HepG2 (cell line): ENCODE measurements around the gene FAM229A. TPM values are rescaled to one million over a fixed set of nuclear protein-coding genes. Genes with fewer than 3 reads are reported as not detected.

ENCODE experiments used
- AGO1 ChIP-seq: fragments of 200-400 bp; formaldehyde crosslinking; IDR thresholded peaks from 2 replicates; pipeline ENCODE4 v1.6.1; 2017; ENCODE audit warnings: mild to moderate bottlenecking, low read depth, low read length, moderate library complexity; ENCODE audit not compliant: poor library complexity, severe bottlenecking
- CREM ChIP-seq, 2 experiments: sonication (generic) in 1 of 2; formaldehyde crosslinking in 1 of 2; IDR thresholded peaks; 2 replicates each; pipeline versions ENCODE4 v1.4.0 to v1.6.1; 2016 to 2020; ENCODE audit warnings: antibody characterized with exemption in 1 of 2, mild to moderate bottlenecking in 1 of 2, missing genetic modification reagents in 1 of 2
- ELF4 ChIP-seq: sonication (generic); formaldehyde crosslinking; IDR thresholded peaks from 2 replicates; pipeline ENCODE4 v1.5.0; 2020; ENCODE audit warnings: missing genetic modification reagents, mild to moderate bottlenecking, moderate library complexity, borderline replicate concordance
- JUN ChIP-seq: sonication (generic); formaldehyde crosslinking; IDR thresholded peaks from 2 replicates; pipeline ENCODE4 v1.4.0; 2020; ENCODE audit warnings: mild to moderate bottlenecking, missing genetic modification reagents
- REL ChIP-seq: sonication (generic); formaldehyde crosslinking; conservative IDR thresholded peaks from 2 replicates; pipeline ENCODE4 v1.8.0; 2022; ENCODE audit warnings: mild to moderate bottlenecking, missing genetic modification reagents, moderate library complexity
- REPIN1 ChIP-seq: sonication (generic); formaldehyde crosslinking; IDR thresholded peaks from 2 replicates; pipeline ENCODE4 v1.8.0; 2022; ENCODE audit warnings: missing genetic modification reagents, low read depth, mild to moderate bottlenecking, borderline replicate concordance
- ZKSCAN8 ChIP-seq: IDR thresholded peaks from 2 replicates; pipeline ENCODE4 v1.6.1; 2016; ENCODE audit warnings: borderline replicate concordance, missing genetic modification reagents, missing compliant biosample characterization
- ZMYM3 ChIP-seq: sonication (generic); formaldehyde crosslinking; IDR thresholded peaks from 2 replicates; pipeline ENCODE4 v1.5.1; 2020; ENCODE audit warnings: mild to moderate bottlenecking, missing genetic modification reagents
- ZMYM4 ChIP-seq: sonication (generic); formaldehyde crosslinking; IDR thresholded peaks from 2 replicates; pipeline ENCODE4 v1.8.1; 2023; ENCODE audit warnings: mild to moderate bottlenecking, missing genetic modification reagents
- ZNF253 ChIP-seq: sonication (generic); formaldehyde crosslinking; IDR thresholded peaks from 2 replicates; pipeline ENCODE4 v1.8.0; 2022; ENCODE audit warnings: mild to moderate bottlenecking, missing genetic modification reagents, borderline replicate concordance
- ZNF614 ChIP-seq: IDR thresholded peaks from 2 replicates; pipeline ENCODE4 v1.6.1; 2018; ENCODE audit warnings: missing biosample characterization, missing genetic modification reagents, inconsistent platforms, borderline replicate concordance
- ZSCAN21 ChIP-seq: sonication (generic); formaldehyde crosslinking; IDR thresholded peaks from 2 replicates; pipeline ENCODE4 v1.8.0; 2022; ENCODE audit warnings: mild to moderate bottlenecking, missing genetic modification reagents, moderate library complexity, borderline replicate concordance
- ZSCAN30 ChIP-seq: sonication (generic); formaldehyde crosslinking; IDR thresholded peaks from 2 replicates; pipeline ENCODE4 v1.5.0; 2020; ENCODE audit warnings: mild to moderate bottlenecking, missing genetic modification reagents
- polyA plus RNA-seq, 8 experiments: library from polyadenylated mRNA; depleted of rRNA in 3 of 8; stranded (reverse) in 7 of 8; unstranded in 1 of 8; fragments of >200 nt; fragmentation: Illumina TruSeq in 4 of 8; extraction: Trizol in 4 of 8; gene quantifications; 2 replicates each; pipeline versions ENCODE4 v1.2.1 to v1.2.3, GENCODE V29; 2011 to 2016; ENCODE audit warnings: low read depth in 4 of 8, missing spikeins in 1 of 8, mixed read lengths in 1 of 8; ENCODE audit not compliant: insufficient read depth in 1 of 8
- total RNA-seq, 5 experiments: library from RNA; depleted of rRNA; stranded (reverse); fragments of >200 nt; fragmentation: Illumina TruSeq; extraction: Trizol; gene quantifications; 2 replicates each; pipeline ENCODE4 v1.2.3, GENCODE V29; 2016; ENCODE audit warnings: low read depth in 1 of 5
- TF ChIP-seq, protein P1 (sequence below): sonication (generic); formaldehyde crosslinking; IDR thresholded peaks from 2 replicates; pipeline ENCODE4 v1.4.0; 2020; ENCODE audit warnings: missing genetic modification reagents, mild to moderate bottlenecking, borderline replicate concordance
- TF ChIP-seq, protein P2 (sequence below): sonication (generic); formaldehyde crosslinking; IDR thresholded peaks from 2 replicates; pipeline ENCODE4 v1.5.0; 2020; ENCODE audit warnings: missing genetic modification reagents
- TF ChIP-seq, protein P3 (sequence below): sonication (generic); formaldehyde crosslinking; IDR thresholded peaks from 2 replicates; pipeline ENCODE4 v1.4.0; 2020; ENCODE audit warnings: missing genetic modification reagents
- TF ChIP-seq, protein P4 (sequence below): sonication (generic); formaldehyde crosslinking; IDR thresholded peaks from 2 replicates; pipeline ENCODE4 v1.5.0; 2020; ENCODE audit warnings: missing genetic modification reagents

Gene FAM229A
- total and polyA plus RNA-seq, 2 of the 13 experiments (the other 11 are each of a cell fraction or from before 2014, with no cell fraction given) = 3.2 to 17.6 TPM

DNA sequence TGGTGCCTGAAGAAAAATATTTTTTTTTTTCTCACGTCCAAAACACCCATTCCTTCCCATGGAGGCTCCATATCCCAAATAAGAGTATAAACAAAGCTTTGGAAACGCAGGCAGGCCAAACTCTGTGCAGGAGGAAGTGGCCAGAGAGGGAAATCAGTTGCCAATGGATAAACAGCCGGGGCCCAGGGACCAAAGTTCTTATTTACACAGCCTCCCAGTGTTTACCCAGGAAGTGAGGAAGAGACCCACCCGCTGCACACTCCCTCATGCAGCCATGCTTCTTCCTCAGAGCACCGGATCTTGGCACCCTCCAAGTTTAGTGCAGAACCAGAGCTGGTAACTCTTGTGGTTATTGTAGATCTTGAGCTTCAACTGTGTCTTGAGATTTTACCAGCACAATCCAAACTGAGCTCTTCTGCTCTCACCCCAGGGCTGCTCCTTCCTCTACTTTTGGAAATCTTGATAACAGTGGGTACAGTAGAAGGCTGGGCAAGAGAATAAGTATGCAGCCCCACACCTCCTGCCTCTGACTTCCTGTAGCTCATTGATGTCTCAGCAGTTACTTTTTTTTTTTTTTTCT lies 40.5 kb downstream of the FAM229A start (continued):
- no peak for TF ChIP-seq ZNF253 (CRISPR knock-in tag)
- peak; percentile 75 for TF ChIP-seq CREM (IDR thresholded peaks at IDR 0.05)
- TF ChIP-seq CREM (CRISPR knock-in tag; IDR thresholded peaks at IDR 0.05) = no peak
- no peak for TF ChIP-seq ZSCAN21 (CRISPR knock-in tag)
- TF ChIP-seq ZMYM4 = no peak; the same call in 1 of the 2 replicates
- TF ChIP-seq, protein P1, sequence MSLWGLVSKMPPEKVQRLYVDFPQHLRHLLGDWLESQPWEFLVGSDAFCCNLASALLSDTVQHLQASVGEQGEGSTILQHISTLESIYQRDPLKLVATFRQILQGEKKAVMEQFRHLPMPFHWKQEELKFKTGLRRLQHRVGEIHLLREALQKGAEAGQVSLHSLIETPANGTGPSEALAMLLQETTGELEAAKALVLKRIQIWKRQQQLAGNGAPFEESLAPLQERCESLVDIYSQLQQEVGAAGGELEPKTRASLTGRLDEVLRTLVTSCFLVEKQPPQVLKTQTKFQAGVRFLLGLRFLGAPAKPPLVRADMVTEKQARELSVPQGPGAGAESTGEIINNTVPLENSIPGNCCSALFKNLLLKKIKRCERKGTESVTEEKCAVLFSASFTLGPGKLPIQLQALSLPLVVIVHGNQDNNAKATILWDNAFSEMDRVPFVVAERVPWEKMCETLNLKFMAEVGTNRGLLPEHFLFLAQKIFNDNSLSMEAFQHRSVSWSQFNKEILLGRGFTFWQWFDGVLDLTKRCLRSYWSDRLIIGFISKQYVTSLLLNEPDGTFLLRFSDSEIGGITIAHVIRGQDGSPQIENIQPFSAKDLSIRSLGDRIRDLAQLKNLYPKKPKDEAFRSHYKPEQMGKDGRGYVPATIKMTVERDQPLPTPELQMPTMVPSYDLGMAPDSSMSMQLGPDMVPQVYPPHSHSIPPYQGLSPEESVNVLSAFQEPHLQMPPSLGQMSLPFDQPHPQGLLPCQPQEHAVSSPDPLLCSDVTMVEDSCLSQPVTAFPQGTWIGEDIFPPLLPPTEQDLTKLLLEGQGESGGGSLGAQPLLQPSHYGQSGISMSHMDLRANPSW = no peak
- no peak for TF ChIP-seq ZSCAN30 (CRISPR knock-in tag)
- TF ChIP-seq, protein P2, sequence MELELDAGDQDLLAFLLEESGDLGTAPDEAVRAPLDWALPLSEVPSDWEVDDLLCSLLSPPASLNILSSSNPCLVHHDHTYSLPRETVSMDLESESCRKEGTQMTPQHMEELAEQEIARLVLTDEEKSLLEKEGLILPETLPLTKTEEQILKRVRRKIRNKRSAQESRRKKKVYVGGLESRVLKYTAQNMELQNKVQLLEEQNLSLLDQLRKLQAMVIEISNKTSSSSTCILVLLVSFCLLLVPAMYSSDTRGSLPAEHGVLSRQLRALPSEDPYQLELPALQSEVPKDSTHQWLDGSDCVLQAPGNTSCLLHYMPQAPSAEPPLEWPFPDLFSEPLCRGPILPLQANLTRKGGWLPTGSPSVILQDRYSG (CRISPR knock-in tag) = no peak
- 0 out of 2 replicates have a peak, but pooled peaks have one; percentile 50 for TF ChIP-seq ZKSCAN8
- TF ChIP-seq, protein P3, sequence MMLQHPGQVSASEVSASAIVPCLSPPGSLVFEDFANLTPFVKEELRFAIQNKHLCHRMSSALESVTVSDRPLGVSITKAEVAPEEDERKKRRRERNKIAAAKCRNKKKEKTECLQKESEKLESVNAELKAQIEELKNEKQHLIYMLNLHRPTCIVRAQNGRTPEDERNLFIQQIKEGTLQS = 0 out of 2 replicates have a peak, but pooled peaks have one; percentile 18
- peak; percentile 58; the same call in 1 of the 2 replicates for TF ChIP-seq ELF4
- TF ChIP-seq REL (CRISPR knock-in tag) = no peak
- TF ChIP-seq REPIN1 (CRISPR knock-in tag) = 0 out of 2 replicates have a peak, but pooled peaks have one; percentile 30
- TF ChIP-seq, protein P4, sequence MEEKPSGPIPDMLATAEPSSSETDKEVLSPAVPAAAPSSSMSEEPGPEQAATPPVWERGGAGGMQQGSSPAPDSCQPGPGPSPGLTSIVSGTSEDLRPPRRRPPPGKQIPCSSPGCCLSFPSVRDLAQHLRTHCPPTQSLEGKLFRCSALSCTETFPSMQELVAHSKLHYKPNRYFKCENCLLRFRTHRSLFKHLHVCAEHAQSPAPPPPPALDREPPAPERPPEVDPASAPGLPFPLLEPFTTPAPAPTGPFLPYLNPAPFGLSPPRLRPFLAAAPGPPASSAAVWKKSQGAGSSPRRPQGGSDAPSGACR (CRISPR knock-in tag) = no peak
- peak; percentile 92 for TF ChIP-seq ZMYM3 (CRISPR knock-in tag)
- TF ChIP-seq AGO1 = no peak
- TF ChIP-seq ZNF614 = peak; percentile 57; the same call in 1 of the 2 replicates
- no peak for TF ChIP-seq JUN
